Renal cortical epithelial cell (primary cell): Measurements from ENCODE around the gene TAS2R40. TPM values are rescaled to one million over a fixed set of nuclear protein-coding genes. Genes with fewer than 3 reads are reported as not detected.

ENCODE experiments used
- DNase-seq: peaks from one replicate; pipeline ENCODE4 v3.0.0-alpha.2; 2011; ENCODE audit warnings: low read depth
- total RNA-seq: library from RNA; depleted of rRNA; stranded (reverse); fragments of >200 nt; gene quantifications from 2 replicates; pipeline ENCODE4 v1.2.3, GENCODE V29; 2014

Gene TAS2R40
- total RNA-seq, 1 donor from 2014 or later: not detected

DNA sequence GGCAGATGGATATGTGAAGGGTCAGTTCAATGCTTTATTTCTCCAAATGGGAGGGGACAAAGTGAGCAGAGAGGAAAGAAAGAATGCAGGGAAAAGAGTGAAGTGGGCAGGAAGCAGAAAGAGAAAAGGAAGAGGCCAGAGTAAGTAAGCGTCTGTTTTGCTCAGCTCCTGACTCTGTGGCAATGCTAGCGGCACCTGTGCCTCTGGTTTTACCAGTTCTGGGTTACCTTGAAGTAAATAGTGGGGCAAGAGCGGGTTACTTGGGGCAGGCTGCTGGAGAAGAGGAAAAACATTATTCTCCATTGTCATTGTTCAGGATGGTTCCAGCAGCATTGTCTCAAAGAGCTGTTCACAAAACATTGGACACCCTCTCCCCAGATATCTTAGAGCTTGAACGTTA, 1.9 kb downstream of the TAS2R40 start:
- DNase-seq: no peak

- DNase-seq: no peak
These were observed 3.2 kb downstream of the TAS2R40 start for GRCh38 chr7:143225047-143225446.

- no peak for DNase-seq
These were observed 6.0 kb downstream of the TAS2R40 start for GRCh38 chr7:143227806-143228205.

DNA sequence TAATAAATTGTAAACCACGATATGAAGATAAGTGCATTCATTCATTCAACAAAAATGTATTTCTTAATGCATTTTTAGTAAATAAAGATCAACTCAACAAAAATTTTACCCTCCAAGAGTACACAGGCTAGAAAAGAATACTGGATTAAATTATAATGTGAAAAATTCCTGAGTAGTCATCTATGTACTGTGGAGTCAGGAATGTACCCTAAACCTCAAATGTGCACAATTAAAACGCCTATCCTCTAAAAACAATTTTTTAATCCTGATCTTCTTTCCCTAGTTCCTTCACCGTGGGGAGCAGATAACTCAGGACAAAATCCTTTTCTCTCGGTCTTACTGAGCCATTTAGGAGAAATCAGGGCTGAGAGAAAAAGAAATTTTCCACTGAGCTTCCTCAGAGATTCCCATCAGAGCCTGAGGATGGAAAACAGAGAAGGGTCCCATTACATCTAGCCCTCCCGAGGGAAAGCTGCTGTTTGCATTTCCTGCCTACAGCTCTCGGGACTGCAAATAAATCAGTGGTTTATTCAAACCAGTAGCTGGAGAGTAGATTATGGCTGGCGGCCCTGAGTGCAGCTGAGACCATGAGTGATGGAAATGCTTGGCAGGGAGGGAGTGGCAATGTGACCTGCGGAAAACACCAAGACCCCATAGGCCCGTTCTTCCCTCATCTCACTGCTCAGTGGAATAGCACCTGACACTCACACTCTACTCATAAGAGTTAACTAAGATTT, 7.4 kb downstream of the TAS2R40 start:
- no peak for DNase-seq

GRCh38 chr7:143230602-143231457, 9.0 kb downstream of the TAS2R40 start:
- DNase-seq: no peak

GRCh38 chr7:143233816-143234532, 12.1 kb downstream of the TAS2R40 start:
- no peak for DNase-seq

GRCh38 chr7:143234533-143234875, 12.7 kb downstream of the TAS2R40 start:
- no peak for DNase-seq

DNA sequence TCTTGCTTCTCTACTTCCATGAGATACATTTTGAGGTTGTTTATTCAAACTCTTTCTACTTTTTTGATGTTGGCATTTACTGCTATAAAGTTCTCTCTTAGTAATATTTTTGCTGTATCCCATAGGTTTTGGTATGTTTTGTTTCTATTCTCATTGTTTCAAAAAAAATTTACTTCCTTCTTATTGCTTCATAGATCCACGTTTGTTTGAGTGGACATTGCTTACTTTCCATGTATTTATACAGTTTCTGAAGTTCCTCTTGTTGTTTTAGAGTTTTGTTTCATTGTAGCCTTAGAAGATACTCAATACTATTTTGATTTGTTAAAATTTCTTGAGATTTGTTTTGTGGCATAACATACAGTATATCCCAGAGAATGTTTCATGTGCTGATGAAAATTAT, 13.7 kb downstream of the TAS2R40 start:
- no peak for DNase-seq

DNA sequence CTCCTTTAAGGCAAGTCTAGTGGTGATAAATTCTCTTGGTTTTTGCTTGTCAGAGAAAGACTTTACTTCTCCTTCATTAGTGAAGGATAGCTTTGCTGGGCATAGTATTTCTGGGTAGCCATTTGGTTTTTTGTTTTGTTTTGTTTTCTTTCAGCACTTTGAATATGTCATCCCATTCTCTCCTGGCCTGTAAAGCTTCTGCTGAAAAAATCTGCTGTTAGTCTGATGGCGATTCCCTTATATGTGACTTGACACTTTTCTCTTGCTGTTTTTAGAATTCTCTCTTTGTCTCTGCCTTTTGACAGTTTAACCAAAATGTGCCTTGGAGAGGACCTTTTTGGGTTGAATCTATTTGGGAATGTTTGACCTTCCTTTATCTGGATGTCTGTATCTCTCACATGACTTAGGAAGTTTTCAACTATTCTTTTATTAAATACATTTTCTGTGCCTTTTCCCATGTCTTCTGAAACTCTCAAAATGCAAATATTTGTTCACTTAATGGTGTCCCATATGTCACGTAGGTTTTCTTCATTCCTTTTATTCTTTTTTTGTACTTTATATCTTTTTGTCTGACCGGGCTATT, 14.7 kb downstream of the TAS2R40 start:
- no peak for DNase-seq

- no peak for DNase-seq
These were observed 15.5 kb downstream of the TAS2R40 start for GRCh38 chr7:143237366-143237765.

DNA sequence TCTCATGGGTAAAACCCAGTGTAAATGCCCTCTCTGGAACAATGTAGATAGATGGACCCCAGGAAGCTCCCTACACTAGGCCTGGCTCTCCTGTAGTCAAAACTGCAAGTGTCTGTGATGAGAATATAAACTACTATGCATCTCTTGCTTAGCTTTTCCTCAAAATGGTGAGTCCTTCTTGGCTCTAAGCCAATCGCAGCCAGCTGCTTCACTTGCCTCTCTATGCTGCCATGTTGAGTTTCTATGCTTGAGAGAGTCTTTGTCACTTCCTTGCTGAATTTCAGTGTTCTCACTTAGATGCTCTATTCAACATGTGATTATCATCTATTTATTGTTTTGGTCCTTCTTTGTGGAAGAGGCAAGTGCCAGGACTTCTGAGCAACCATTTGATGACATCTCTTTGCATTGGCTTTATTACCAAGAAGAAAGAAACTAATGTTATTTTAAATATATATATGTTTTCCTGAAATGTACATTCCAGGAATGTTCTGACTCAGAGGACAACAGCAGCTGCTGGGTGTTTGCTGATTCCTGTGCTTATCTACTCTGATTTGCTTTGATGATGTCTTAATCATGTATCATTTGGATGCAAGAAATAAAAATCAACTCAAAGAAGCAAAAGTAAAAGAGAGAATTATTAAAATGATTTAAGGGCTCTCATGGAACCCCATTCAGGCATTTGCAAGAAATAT, 16.6 kb downstream of the TAS2R40 start:
- no peak for DNase-seq

GRCh38 chr7:143239813-143240212, 18.0 kb downstream of the TAS2R40 start:
- DNase-seq: no peak

- peak; percentile 78 for DNase-seq
These were observed 18.7 kb downstream of the TAS2R40 start for GRCh38 chr7:143240291-143241168.

- no peak for DNase-seq
These were observed 20.5 kb downstream of the TAS2R40 start for GRCh38 chr7:143242306-143242705.

DNA sequence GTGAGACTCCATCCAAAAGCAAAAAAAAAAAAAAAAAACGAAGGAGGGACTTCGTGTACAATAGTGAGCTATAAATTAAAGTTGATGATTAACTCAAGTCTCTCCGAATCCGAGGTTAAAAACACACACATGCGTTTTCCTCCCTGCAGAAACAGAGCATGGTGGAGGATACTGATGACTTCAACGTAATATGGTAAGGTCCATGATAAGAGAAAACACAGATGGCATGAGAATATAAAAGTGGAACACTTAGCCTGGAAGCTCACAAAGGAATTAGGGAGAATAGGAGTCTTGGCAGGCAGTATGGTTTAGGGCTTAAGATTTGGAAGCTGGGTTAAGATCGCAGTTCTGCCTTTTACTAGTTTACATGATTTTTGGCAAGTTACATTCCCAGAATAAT, 21.3 kb downstream of the TAS2R40 start:
- no peak for DNase-seq

DNA sequence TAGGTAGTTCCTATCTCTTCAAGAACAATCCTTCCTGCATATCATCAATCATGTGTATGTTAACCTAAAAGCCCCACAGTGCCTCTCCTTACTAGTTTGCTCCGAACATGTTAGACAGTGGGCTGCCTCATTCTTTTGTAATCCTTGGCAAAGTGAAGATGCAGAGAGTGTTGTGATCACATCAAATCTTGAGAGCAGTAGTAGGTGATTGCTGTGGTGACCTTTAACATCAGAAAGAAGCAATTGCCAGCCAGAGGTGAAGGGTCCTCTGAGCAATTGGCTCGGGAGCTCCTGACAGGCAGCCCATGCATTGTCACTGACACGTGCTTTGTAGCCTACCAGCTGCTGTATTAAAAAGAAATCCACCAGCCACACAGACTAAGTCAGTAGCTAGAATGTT, 21.8 kb downstream of the TAS2R40 start:
- DNase-seq: no peak

- DNase-seq: no peak
These were observed 22.5 kb downstream of the TAS2R40 start for GRCh38 chr7:143244321-143244720.

GRCh38 chr7:143245123-143245522, 23.3 kb downstream of the TAS2R40 start:
- DNase-seq: peak; percentile 89

DNA sequence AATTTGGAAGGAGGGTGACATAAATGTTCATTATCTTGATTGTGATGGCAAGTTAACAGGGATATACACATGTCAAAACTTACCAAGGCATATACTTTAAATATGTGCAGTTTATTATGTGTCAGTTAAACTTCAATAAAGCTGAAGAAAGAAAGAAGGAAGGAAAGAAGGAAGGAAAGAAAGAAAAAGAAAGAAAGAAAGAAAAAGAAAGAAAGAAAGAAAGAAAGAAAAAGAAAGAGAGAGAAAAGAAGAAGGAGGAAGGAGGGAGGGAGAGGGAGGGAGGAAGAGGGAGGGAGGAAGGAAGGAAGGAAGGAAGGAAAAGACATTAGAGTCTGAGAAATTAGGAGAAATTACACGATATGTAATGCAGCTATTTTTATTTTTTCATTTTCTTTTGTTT, 25.5 kb downstream of the TAS2R40 start:
- DNase-seq: no peak

GRCh38 chr7:143248761-143249354, 27.0 kb downstream of the TAS2R40 start:
- DNase-seq: peak; percentile 72
